Measurements from ENCODE around the gene IRF3.

Gene IRF3

GRCh38 chr19:49632576-49632975, 33.1 kb downstream of the IRF3 start:
- Histone ChIP-seq H3K27ac (no peak overlapping the region), H3K4me1 (ENCODE audit: low read depth, poor library complexity, severe bottlenecking) (no peaks in the 10 kb centered on the region), H4K20me1 (ENCODE audit: insufficient read depth) (no peaks in the 10 kb centered on the region), H3K4me2 (no peak overlapping the region), H3K79me2 (ENCODE audit: insufficient read depth, low read depth) (no peaks in the 10 kb centered on the region), H2AFZ (ENCODE audit: low read depth) (no peak overlapping the region), H3K36me3 (ENCODE audit: insufficient read depth) (no peaks in the 10 kb centered on the region), H3K27me3 (ENCODE audit: insufficient read depth, low read depth) (no peaks in the 10 kb centered on the region), H3K9ac (no peak overlapping the region), H3K4me3 (IDR thresholded peaks at IDR 0.05; ENCODE audit: insufficient read depth, low read depth, low read length) (no peak overlapping the region)
- TF ChIP-seq CTCF (conservative IDR thresholded peaks at IDR 0.05; ENCODE audit: low read depth, low read length): no peak

GRCh38 chr19:49631610-49632192, 34.0 kb downstream of the IRF3 start:
- Histone ChIP-seq H3K4me2 (no peak overlapping the region), H3K27ac (no peak overlapping the region)
- TF ChIP-seq CTCF (conservative IDR thresholded peaks at IDR 0.05; ENCODE audit: low read depth, low read length): no peak

GRCh38 chr19:49631014-49631588, 34.6 kb downstream of the IRF3 start:
- no peak for TF ChIP-seq CTCF (conservative IDR thresholded peaks at IDR 0.05; ENCODE audit: low read depth, low read length)
- Histone ChIP-seq H4K20me1 (ENCODE audit: insufficient read depth) (no peaks in the 10 kb centered on the region), H2AFZ (ENCODE audit: low read depth) (no peak overlapping the region), H3K9ac (no peak overlapping the region), H3K27me3 (ENCODE audit: insufficient read depth, low read depth) (no peaks in the 10 kb centered on the region), H3K36me3 (ENCODE audit: insufficient read depth) (no peaks in the 10 kb centered on the region), H3K4me2 (no peak overlapping the region), H3K4me1 (ENCODE audit: low read depth, poor library complexity, severe bottlenecking) (no peaks in the 10 kb centered on the region), H3K4me3 (IDR thresholded peaks at IDR 0.05; ENCODE audit: insufficient read depth, low read depth, low read length) (no peak overlapping the region), H3K27ac (no peak overlapping the region), H3K79me2 (ENCODE audit: insufficient read depth, low read depth) (no peaks in the 10 kb centered on the region)

More at GRCh38 chr19:49631610-49632192, 34.0 kb downstream of the IRF3 start:
- Histone ChIP-seq H3K4me3 (IDR thresholded peaks at IDR 0.05; ENCODE audit: insufficient read depth, low read depth, low read length) (no peak overlapping the region), H3K9ac (no peak overlapping the region), H3K36me3 (ENCODE audit: insufficient read depth) (no peaks in the 10 kb centered on the region), H3K79me2 (ENCODE audit: insufficient read depth, low read depth) (no peaks in the 10 kb centered on the region), H2AFZ (ENCODE audit: low read depth) (no peak overlapping the region), H3K4me1 (ENCODE audit: low read depth, poor library complexity, severe bottlenecking) (no peaks in the 10 kb centered on the region), H4K20me1 (ENCODE audit: insufficient read depth) (no peaks in the 10 kb centered on the region), H3K27me3 (ENCODE audit: insufficient read depth, low read depth) (no peaks in the 10 kb centered on the region)

GRCh38 chr19:49629659-49630058, 36.0 kb downstream of the IRF3 start:
- H3K27me3 ChIP-seq (ENCODE audit: insufficient read depth, low read depth): no peaks in the 10 kb centered on the region
- H3K4me2 ChIP-seq: no peak overlapping the region
- no peaks in the 10 kb centered on the region for H4K20me1 ChIP-seq (ENCODE audit: insufficient read depth)
- H3K36me3 ChIP-seq (ENCODE audit: insufficient read depth): no peaks in the 10 kb centered on the region
- H2AFZ ChIP-seq (ENCODE audit: low read depth): no peak overlapping the region
- no peak overlapping the region for H3K27ac ChIP-seq
- H3K9ac ChIP-seq: no peak overlapping the region
- H3K4me3 ChIP-seq (IDR thresholded peaks at IDR 0.05; ENCODE audit: insufficient read depth, low read depth, low read length): no peak overlapping the region
- no peaks in the 10 kb centered on the region for H3K79me2 ChIP-seq (ENCODE audit: insufficient read depth, low read depth)
- TF ChIP-seq CTCF (conservative IDR thresholded peaks at IDR 0.05; ENCODE audit: low read depth, low read length): no peak
- H3K4me1 ChIP-seq (ENCODE audit: low read depth, poor library complexity, severe bottlenecking): no peaks in the 10 kb centered on the region

All from KMS-11 (cell line).